ENCODE data around the gene CXCL12.

The CXCL12 gene

DNA sequence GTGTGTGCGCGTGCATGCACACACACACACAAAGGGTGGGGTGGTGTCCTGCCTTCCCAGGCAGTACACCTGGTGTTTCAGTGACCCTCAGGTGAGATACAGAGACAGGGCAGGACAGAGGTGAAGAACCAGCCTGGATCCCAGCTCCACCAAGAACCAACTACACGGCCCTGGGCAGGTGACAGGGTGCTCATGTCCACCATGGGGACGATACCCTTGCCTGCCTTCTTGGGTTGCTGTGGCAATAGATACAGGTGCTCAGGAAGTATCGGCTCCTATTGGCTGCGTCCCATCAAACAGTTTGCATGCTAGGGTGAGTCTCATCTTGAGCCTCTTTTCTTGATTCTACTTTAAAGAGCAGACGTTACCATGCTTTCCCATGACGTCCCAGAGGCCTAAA lies 33.7 kb upstream of the CXCL12 start:
- Histone ChIP-seq H3K79me2 (ENCODE audit: control insufficient read depth, insufficient read depth, low read length, unreplicated experiment) (no peaks in the 10 kb centered on the region), H3K4me1 (ENCODE audit: control insufficient read depth, insufficient read depth, low read length, unreplicated experiment) (no peaks in the 10 kb centered on the region)

GRCh38 chr10:44417761-44418160 lies 32.9 kb upstream of the CXCL12 start:
- Histone ChIP-seq H2AFZ (ENCODE audit: low read length, unreplicated experiment) (no peak overlapping the region), H3K27ac (ENCODE audit: low read depth, low read length) (no peak overlapping the region), H3K4me3 (ENCODE audit: low read depth, low read length) (no peak overlapping the region), H3K36me3 (ENCODE audit: insufficient read depth, low read length) (no peaks in the 10 kb centered on the region), H3K27me3 (ENCODE audit: insufficient read depth, low read length) (peaks cover 17% of the 10 kb centered on the region), H3K79me2 (ENCODE audit: control insufficient read depth, insufficient read depth, low read length, unreplicated experiment) (no peaks in the 10 kb centered on the region), H3K4me1 (ENCODE audit: control insufficient read depth, insufficient read depth, low read length, unreplicated experiment) (no peaks in the 10 kb centered on the region)

More for the DNA sequence above, 33.7 kb upstream of the CXCL12 start:
- Histone ChIP-seq H3K36me3 (ENCODE audit: insufficient read depth, low read length) (no peaks in the 10 kb centered on the region), H3K27me3 (ENCODE audit: insufficient read depth, low read length) (peaks cover 17% of the 10 kb centered on the region), H2AFZ (ENCODE audit: low read length, unreplicated experiment) (no peak overlapping the region), H3K27ac (ENCODE audit: low read depth, low read length) (no peak overlapping the region), H3K4me3 (ENCODE audit: low read depth, low read length) (no peak overlapping the region)

DNA sequence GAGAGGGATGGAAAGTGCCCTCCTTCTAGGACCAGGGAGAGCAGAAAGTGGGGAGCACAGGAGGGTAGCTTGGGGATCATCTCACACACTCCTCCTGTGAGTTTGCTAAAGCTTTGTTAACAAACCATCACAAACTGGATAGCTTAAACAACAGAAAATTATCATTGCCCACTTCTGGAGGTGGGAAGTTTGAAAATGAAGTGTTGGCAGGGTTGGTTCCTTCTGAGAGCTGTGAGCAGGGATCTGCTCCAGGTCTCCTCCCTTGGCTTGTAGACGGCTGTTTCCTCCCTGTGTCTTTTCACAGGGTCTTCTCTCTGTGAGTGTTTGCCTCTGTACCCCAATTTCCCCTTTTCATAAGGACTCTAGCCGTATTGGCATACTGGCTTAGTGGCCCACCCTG lies 32.0 kb upstream of the CXCL12 start:
- Histone ChIP-seq H3K36me3 (ENCODE audit: insufficient read depth, low read length) (no peaks in the 10 kb centered on the region), H3K27me3 (ENCODE audit: insufficient read depth, low read length) (peaks cover 17% of the 10 kb centered on the region), H3K4me3 (ENCODE audit: low read depth, low read length) (no peak overlapping the region), H3K4me1 (ENCODE audit: control insufficient read depth, insufficient read depth, low read length, unreplicated experiment) (no peaks in the 10 kb centered on the region), H2AFZ (ENCODE audit: low read length, unreplicated experiment) (no peak overlapping the region), H3K27ac (ENCODE audit: low read depth, low read length) (no peak overlapping the region), H3K79me2 (ENCODE audit: control insufficient read depth, insufficient read depth, low read length, unreplicated experiment) (no peaks in the 10 kb centered on the region)

- Histone ChIP-seq H2AFZ (ENCODE audit: low read length, unreplicated experiment) (no peak overlapping the region), H3K36me3 (ENCODE audit: insufficient read depth, low read length) (no peaks in the 10 kb centered on the region), H3K27ac (ENCODE audit: low read depth, low read length) (no peak overlapping the region), H3K79me2 (ENCODE audit: control insufficient read depth, insufficient read depth, low read length, unreplicated experiment) (no peaks in the 10 kb centered on the region), H3K27me3 (ENCODE audit: insufficient read depth, low read length) (peaks cover 17% of the 10 kb centered on the region), H3K4me1 (ENCODE audit: control insufficient read depth, insufficient read depth, low read length, unreplicated experiment) (no peaks in the 10 kb centered on the region), H3K4me3 (ENCODE audit: low read depth, low read length) (no peak overlapping the region)
Measured at GRCh38 chr10:44416021-44416771, 31.3 kb upstream of the CXCL12 start.

DNA sequence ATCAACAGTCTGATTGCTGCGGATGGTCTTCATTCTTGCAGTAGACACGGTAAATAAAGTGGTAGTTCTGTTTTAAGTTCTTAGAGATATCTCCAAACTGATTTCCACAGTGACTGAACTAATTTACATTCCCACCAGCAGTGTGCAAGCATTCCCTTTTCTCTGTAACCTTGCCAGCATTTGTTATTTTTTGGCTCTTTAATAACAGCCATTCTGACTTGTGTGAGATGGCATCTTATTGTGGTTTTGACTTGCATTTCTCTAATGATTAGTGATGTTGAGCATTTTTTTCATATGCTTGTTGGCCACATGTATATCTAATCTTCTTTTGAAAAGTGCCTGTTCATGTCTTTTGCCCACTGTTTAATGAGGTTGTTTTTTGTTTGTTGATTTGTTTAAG lies 30.2 kb upstream of the CXCL12 start:
- Histone ChIP-seq H3K79me2 (ENCODE audit: control insufficient read depth, insufficient read depth, low read length, unreplicated experiment) (no peaks in the 10 kb centered on the region), H3K4me1 (ENCODE audit: control insufficient read depth, insufficient read depth, low read length, unreplicated experiment) (no peaks in the 10 kb centered on the region)

DNA sequence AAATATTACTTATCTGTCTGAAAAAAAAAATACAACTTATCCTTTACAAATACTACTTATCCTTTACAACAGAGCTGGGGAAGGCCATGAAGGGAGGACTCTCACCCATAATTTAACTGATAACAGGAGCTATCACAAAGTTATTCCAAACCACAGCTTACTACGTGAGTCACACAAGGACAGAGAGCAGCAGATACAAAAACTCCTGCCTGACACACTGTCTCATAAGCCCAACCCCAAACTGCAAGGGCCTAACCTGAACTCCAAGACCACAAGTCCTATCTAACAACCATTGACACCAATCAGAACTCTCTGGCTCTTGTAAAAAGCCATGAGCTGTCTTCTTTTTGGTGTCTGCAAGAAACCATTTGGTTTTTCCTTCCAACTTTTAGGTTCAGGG lies 28.5 kb upstream of the CXCL12 start:
- no peak overlapping the region for H2AFZ ChIP-seq (ENCODE audit: low read length, unreplicated experiment)
- no peak overlapping the region for H3K4me3 ChIP-seq (ENCODE audit: low read depth, low read length)
- H3K4me1 ChIP-seq (ENCODE audit: control insufficient read depth, insufficient read depth, low read length, unreplicated experiment), result no peaks in the 10 kb centered on the region
- no peak overlapping the region for H3K27ac ChIP-seq (ENCODE audit: low read depth, low read length)
- no peaks in the 10 kb centered on the region for H3K36me3 ChIP-seq (ENCODE audit: insufficient read depth, low read length)
- no peaks in the 10 kb centered on the region for H3K79me2 ChIP-seq (ENCODE audit: control insufficient read depth, insufficient read depth, low read length, unreplicated experiment)
- H3K27me3 ChIP-seq (ENCODE audit: insufficient read depth, low read length), result peaks cover 17% of the 10 kb centered on the region; the same call in 1 of the 2 replicates

More for the DNA sequence above, 30.2 kb upstream of the CXCL12 start:
- H3K27me3 ChIP-seq (ENCODE audit: insufficient read depth, low read length), result peaks cover 17% of the 10 kb centered on the region; the same call in 1 of the 2 replicates
- no peaks in the 10 kb centered on the region for H3K36me3 ChIP-seq (ENCODE audit: insufficient read depth, low read length)
- H3K4me3 ChIP-seq (ENCODE audit: low read depth, low read length), result no peak overlapping the region
- H2AFZ ChIP-seq (ENCODE audit: low read length, unreplicated experiment), result no peak overlapping the region
- H3K27ac ChIP-seq (ENCODE audit: low read depth, low read length), result no peak overlapping the region

- Histone ChIP-seq H2AFZ (ENCODE audit: low read length, unreplicated experiment) (no peak overlapping the region), H3K4me3 (ENCODE audit: low read depth, low read length) (no peak overlapping the region), H3K79me2 (ENCODE audit: control insufficient read depth, insufficient read depth, low read length, unreplicated experiment) (no peaks in the 10 kb centered on the region), H3K27me3 (ENCODE audit: insufficient read depth, low read length) (peaks cover 3% of the 10 kb centered on the region; the same call in 1 of the 2 replicates), H3K4me1 (ENCODE audit: control insufficient read depth, insufficient read depth, low read length, unreplicated experiment) (no peaks in the 10 kb centered on the region), H3K27ac (ENCODE audit: low read depth, low read length) (no peak overlapping the region), H3K36me3 (ENCODE audit: insufficient read depth, low read length) (no peaks in the 10 kb centered on the region)
Measured at GRCh38 chr10:44411251-44411650, 26.4 kb upstream of the CXCL12 start.

DNA sequence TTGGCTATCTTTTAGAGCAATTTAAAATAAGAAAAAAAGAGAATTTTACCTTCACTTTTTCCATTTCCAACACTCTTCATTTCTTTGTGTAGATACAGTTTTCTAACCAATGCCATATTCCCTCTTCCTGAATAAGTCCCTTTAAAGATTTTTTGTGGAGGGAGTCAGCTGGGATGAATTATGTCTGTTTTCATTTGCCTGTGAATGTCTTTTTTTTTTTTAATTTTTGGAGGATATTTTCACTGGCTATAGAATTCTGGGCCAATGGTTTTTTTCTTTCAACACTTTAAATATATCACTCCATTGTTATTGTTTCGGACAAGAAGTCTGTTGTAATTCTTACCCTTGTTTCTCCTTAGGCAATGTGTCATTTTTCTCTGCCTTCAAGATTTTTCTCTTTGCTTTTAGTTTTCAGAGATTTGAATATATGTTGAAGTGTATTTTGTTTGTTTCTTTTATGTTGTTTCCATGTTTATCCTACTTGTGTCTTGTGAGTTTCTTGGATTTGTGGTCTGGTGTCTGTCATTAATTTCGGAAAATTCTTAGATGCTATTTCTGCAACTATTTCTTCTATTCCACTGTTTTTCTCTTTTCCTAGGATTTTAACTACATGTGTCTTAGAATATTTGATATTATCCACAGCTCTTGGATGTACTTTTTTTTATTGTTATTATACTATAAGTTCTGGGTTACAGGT lies 20.0 kb upstream of the CXCL12 start:
- no peaks in the 10 kb centered on the region for H3K27me3 ChIP-seq (ENCODE audit: insufficient read depth, low read length)
- no peaks in the 10 kb centered on the region for H3K4me1 ChIP-seq (ENCODE audit: control insufficient read depth, insufficient read depth, low read length, unreplicated experiment)

DNA sequence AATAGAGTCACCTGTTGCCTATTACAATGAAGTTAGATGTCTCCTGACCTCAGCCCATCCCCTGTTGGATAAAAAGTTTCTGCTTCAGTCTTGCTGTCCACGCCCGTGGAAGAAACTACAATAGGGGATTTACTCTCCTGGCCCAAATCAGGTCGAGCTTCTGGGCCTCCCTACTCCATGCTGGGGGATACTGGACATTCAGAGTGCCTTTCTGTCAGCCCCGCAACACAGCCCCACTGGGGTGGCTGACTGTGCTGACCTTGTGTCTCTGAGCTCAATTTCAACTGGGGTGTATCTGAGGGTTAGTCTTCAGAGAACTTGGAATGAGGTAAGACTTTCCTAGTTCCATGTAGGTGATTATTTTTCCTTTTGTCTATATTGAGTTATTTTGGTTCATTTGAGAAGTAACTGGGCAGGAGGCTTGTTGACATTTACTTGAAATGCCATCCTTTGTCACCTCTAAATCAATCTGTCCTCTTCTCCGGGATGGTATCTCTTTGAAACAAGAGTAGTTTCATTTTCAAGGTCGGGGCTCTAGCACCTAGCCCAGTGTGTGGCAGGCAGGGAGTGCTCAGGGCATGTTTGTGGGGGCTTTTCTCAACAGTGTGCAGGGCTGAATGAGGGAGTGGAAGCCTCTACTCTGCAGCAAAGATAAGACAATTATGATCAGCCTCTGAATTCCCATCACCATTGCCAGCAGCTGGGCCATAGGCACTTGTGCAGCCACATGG lies 17.7 kb upstream of the CXCL12 start:
- Histone ChIP-seq H3K4me3 (ENCODE audit: low read depth, low read length) (no peak overlapping the region), H3K4me1 (ENCODE audit: control insufficient read depth, insufficient read depth, low read length, unreplicated experiment) (no peaks in the 10 kb centered on the region), H2AFZ (ENCODE audit: low read length, unreplicated experiment) (no peak overlapping the region), H3K36me3 (ENCODE audit: insufficient read depth, low read length) (no peaks in the 10 kb centered on the region), H3K27me3 (ENCODE audit: insufficient read depth, low read length) (no peaks in the 10 kb centered on the region), H3K27ac (ENCODE audit: low read depth, low read length) (no peak overlapping the region), H3K79me2 (ENCODE audit: control insufficient read depth, insufficient read depth, low read length, unreplicated experiment) (no peaks in the 10 kb centered on the region)

More for the DNA sequence above, 20.0 kb upstream of the CXCL12 start:
- H3K36me3 ChIP-seq (ENCODE audit: insufficient read depth, low read length), result no peaks in the 10 kb centered on the region
- no peak overlapping the region for H3K4me3 ChIP-seq (ENCODE audit: low read depth, low read length)
- H2AFZ ChIP-seq (ENCODE audit: low read length, unreplicated experiment), result no peak overlapping the region
- no peak overlapping the region for H3K27ac ChIP-seq (ENCODE audit: low read depth, low read length)
- no peaks in the 10 kb centered on the region for H3K79me2 ChIP-seq (ENCODE audit: control insufficient read depth, insufficient read depth, low read length, unreplicated experiment)

GRCh38 chr10:44400541-44400940 lies 15.6 kb upstream of the CXCL12 start:
- no peak overlapping the region for H2AFZ ChIP-seq (ENCODE audit: low read length, unreplicated experiment)
- no peaks in the 10 kb centered on the region for H3K27me3 ChIP-seq (ENCODE audit: insufficient read depth, low read length)
- H3K4me1 ChIP-seq (ENCODE audit: control insufficient read depth, insufficient read depth, low read length, unreplicated experiment), result no peaks in the 10 kb centered on the region
- no peaks in the 10 kb centered on the region for H3K36me3 ChIP-seq (ENCODE audit: insufficient read depth, low read length)
- no peak overlapping the region for H3K4me3 ChIP-seq (ENCODE audit: low read depth, low read length)
- H3K79me2 ChIP-seq (ENCODE audit: control insufficient read depth, insufficient read depth, low read length, unreplicated experiment), result no peaks in the 10 kb centered on the region
- no peak overlapping the region for H3K27ac ChIP-seq (ENCODE audit: low read depth, low read length)

Data from ACC112 (cell line).